GM21390 (cell line): ENCODE data around the gene OR2B6.
"Not testable (repeated sequence)": the region's sequence is repeated elsewhere in the genome, so short reads cannot be mapped to it uniquely, and the experiment has no call there.

Experiments
- ATAC-seq: cut with Tn5 transposase; IDR thresholded peaks from one replicate; pipeline ENCODE4 v1.9.1; 2021; ENCODE audit not compliant: unreplicated experiment

Gene OR2B6

GRCh38 chr6:27956941-27957340 lies at the start of gene OR2B6:
Gene OR2B6 (plus strand): TSS chr6:27957241. CDS start chr6:27957241, 0 bp downstream.
- no peak for ATAC-seq

GRCh38 chr6:27908017-27908416 lies 49.0 kb upstream of the OR2B6 start:
- no peak for ATAC-seq

GRCh38 chr6:27911956-27912446 lies 45.0 kb upstream of the OR2B6 start, which contains the start of gene OR2B2:
Gene OR2B2 (minus strand): TSS chr6:27912396. CDS start chr6:27912319, 77 bp downstream.
- no peak for ATAC-seq

- ATAC-seq: no peak
Measured at GRCh38 chr6:27922949-27923348, 34.1 kb upstream of the OR2B6 start.

- no peak for ATAC-seq
Measured at GRCh38 chr6:27924179-27924578, 32.9 kb upstream of the OR2B6 start.

GRCh38 chr6:27928041-27928440 lies 29.0 kb upstream of the OR2B6 start:
- ATAC-seq: not testable (repeated sequence)

GRCh38 chr6:27929930-27930329 lies 27.1 kb upstream of the OR2B6 start:
- not testable (repeated sequence) for ATAC-seq

- ATAC-seq: no peak
Measured at GRCh38 chr6:27931209-27931608, 25.8 kb upstream of the OR2B6 start.

GRCh38 chr6:27940766-27941165 lies 16.3 kb upstream of the OR2B6 start:
- no peak for ATAC-seq

GRCh38 chr6:27943072-27943471 lies 14.0 kb upstream of the OR2B6 start:
- ATAC-seq: not testable (repeated sequence)

GRCh38 chr6:27948237-27948636 lies 8.8 kb upstream of the OR2B6 start:
- ATAC-seq: no peak

- no peak for ATAC-seq
Measured at GRCh38 chr6:27951040-27951439, 6.0 kb upstream of the OR2B6 start.

GRCh38 chr6:27957516-27957915 lies 475 bp downstream of the OR2B6 start:
- no peak for ATAC-seq

- ATAC-seq: no peak
Measured at GRCh38 chr6:27962506-27962905, 5.5 kb downstream of the OR2B6 start.

- ATAC-seq: no peak
Measured at GRCh38 chr6:27966044-27966443, 9.0 kb downstream of the OR2B6 start.

GRCh38 chr6:27966816-27967426 lies 9.9 kb downstream of the OR2B6 start:
- ATAC-seq: no peak

GRCh38 chr6:27970444-27970843 lies 13.4 kb downstream of the OR2B6 start:
- ATAC-seq: no peak

- ATAC-seq: no peak
Measured at GRCh38 chr6:27972750-27973149, 15.7 kb downstream of the OR2B6 start.

- no peak for ATAC-seq
Measured at GRCh38 chr6:27977387-27977786, 20.3 kb downstream of the OR2B6 start.

- no peak for ATAC-seq
Measured at GRCh38 chr6:27978705-27979104, 21.7 kb downstream of the OR2B6 start.

GRCh38 chr6:27980111-27980510 lies 23.1 kb downstream of the OR2B6 start:
- no peak for ATAC-seq

GRCh38 chr6:27986928-27987725 lies 30.1 kb downstream of the OR2B6 start:
- ATAC-seq: no peak
